GM13976 (cell line): ENCODE results near the gene PDE9A.

ENCODE experiments used
- DNase-seq: peaks from one replicate; pipeline ENCODE4 v3.0.0; 2012; ENCODE audit warnings: low spot score
- in situ Hi-C: fragments of 300-500 bp; cut with MboI; formaldehyde crosslinking; loops from one replicate; pipeline ENCODE4 v1.12.0; 2022; ENCODE audit warnings: low sequenced_read_pairs, mixed read lengths, inconsistent platforms; ENCODE audit not compliant: unreplicated experiment
- TF ChIP-seq, protein P1 (sequence below): IDR thresholded peaks from 2 replicates; pipeline ENCODE4 v1.5.1; 2012; ENCODE audit warnings: borderline replicate concordance, mild to moderate bottlenecking; ENCODE audit not compliant: insufficient read depth; ENCODE audit errors: extremely low read depth, missing control alignments, control extremely low read depth

PDE9A gene

DNA sequence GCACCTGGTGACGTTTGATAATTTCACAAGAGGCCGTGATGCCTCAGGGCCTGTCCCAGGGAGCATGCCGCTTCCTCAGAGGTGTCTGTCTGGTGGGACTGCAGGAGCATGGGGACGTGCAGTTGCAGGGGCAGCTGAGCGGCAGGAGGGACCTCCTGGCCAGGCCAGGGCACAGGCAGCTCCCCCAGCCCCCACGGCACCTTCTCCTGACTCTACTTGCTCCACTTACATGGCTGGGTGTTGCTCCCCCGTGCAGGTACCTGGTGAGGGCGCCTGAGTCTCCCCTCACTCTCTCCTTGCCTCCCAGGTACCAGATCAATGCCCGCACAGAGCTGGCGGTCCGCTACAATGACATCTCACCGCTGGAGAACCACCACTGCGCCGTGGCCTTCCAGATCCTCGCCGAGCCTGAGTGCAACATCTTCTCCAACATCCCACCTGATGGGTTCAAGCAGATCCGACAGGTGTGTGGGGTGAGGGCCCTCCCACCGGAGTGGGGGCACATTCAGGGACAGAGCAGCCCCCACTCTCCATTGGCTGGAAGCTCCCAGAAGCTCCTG lies 108.4 kb downstream of the PDE9A start:
- no peak for DNase-seq
- in situ Hi-C loops: no loop called here
- TF ChIP-seq, protein P1, sequence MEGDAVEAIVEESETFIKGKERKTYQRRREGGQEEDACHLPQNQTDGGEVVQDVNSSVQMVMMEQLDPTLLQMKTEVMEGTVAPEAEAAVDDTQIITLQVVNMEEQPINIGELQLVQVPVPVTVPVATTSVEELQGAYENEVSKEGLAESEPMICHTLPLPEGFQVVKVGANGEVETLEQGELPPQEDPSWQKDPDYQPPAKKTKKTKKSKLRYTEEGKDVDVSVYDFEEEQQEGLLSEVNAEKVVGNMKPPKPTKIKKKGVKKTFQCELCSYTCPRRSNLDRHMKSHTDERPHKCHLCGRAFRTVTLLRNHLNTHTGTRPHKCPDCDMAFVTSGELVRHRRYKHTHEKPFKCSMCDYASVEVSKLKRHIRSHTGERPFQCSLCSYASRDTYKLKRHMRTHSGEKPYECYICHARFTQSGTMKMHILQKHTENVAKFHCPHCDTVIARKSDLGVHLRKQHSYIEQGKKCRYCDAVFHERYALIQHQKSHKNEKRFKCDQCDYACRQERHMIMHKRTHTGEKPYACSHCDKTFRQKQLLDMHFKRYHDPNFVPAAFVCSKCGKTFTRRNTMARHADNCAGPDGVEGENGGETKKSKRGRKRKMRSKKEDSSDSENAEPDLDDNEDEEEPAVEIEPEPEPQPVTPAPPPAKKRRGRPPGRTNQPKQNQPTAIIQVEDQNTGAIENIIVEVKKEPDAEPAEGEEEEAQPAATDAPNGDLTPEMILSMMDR: no peak

DNA sequence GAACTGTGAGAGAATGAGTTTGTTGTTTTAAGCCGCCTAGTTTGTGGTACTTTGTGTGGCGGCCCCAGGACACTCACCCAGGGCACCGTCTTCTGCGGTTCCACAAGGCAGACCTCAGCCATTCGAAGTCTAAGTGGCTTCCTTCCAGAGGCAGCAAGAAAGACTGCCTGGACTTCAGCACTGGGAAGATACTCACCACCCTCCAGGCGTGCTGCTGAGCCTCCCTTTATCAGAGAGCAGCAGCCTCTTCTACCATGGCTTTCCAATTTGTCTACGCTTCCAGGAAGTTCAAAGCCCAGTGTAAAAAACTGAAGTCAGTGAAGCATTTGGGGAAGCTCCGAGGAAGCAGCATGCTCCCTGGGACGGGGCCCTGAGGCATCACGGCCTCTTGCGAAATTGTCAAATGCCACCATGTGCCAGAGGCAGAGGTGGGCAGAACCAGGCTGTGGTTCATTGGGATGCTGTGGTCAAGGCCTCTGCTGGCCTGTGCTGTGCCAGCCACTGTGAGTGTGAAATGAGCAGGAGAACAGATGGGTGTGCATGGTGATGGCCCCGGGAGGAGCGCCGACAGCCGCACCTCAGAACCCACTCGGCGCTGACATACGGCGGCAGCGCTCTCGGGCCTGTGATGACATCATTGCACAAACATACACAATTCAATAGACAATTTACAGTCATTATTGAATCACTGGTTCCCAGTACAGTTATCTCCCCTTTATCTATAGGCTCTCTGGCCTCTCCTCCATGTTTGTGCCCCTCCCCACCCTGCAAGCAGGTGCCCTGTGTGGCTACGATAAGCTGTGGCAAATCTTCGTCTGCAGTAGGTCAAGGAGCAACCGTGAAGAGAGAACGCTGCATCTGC lies 110.4 kb downstream of the PDE9A start:
- in situ Hi-C loops: no loop called here
- TF ChIP-seq, protein P1: no peak
- DNase-seq: no peak

DNA sequence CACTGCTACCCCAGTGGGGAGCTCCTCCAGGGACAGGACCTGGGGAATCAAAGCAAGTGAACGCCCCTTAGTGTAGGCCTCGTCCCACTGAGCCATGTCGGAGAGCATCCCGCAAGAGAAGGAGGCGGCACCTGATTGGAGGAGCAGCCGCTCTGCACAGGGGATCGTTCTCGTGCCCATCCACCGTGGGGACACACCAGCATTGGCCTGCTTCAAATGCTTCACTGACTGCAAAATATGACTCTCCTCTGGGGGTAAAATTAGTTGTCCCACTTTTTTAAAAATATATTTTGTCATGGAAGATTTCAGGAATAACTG lies 111.0 kb downstream of the PDE9A start:
- DNase-seq: no peak
- TF ChIP-seq, protein P1: no peak
- in situ Hi-C loops: no loop called here

- DNase-seq: no peak
- TF ChIP-seq, protein P1: no peak
- in situ Hi-C loops: no loop called here
These were observed 111.5 kb downstream of the PDE9A start for GRCh38 chr21:42764883-42765282.

DNA sequence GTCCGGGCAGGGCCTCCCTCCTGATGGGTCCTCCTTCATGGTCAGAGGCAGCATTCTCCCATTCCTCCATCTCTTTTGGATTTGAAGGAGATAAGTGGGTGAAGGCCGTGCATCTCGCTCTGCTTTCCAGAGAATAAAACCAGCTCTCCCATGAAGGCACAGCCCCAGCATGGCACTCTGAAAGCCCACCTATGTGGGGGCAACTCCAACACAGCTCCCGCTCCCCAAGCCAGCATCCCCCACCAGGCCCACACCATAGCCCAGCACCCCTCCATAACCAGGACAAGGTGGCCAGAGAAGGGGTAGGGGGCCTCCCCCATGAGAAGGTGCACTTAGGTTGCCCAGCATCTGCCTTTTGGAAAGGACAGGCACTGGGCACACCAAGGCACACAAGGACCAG lies 112.2 kb downstream of the PDE9A start:
- DNase-seq: no peak
- TF ChIP-seq, protein P1: no peak
- in situ Hi-C loops: no loop called here

DNA sequence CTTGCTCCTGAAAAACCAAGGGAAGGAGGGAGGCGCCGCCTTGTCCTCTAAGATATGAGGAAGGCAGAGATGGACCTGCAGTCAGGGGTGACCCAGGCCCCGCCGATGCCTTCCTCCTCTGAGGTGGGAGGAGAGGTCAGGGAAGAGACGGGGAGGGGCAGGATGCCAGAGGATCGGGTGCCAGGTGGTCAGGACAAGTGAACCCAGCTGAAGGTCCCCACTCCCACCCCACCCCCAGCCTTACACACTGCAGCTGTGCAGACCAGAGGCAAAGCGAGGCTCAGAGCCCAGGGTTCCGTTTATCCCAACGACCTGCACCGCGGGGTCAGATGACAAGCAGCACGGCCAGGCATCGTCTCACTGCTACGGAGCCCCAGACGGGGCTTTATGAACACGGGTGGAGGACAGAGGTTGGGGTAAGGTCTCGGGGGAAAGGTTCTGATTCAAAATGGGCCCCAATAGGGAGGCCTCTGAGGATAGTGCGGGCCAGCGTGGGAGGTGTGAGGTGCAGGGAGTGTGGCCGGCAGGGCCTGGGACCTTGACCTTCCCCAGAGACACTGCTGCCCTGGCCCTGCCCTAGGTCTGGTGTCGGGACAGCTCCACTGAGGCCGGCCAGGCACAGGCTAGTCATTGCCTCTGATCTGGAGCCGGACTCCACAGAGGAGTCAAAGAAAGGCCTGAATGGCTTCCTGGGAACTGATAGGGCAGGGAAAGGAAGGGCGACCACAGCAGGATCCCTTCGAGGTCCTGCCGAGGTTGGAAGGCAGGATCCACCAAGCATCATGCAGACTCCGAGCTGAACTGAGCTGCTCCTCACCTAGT lies 113.5 kb downstream of the PDE9A start:
- no peak for DNase-seq
- TF ChIP-seq, protein P1: no peak
- in situ Hi-C loops: no loop called here
